ENCODE results near the gene DNAH2. TPM values are rescaled to one million over a fixed set of nuclear protein-coding genes. Genes with fewer than 3 reads are reported as not detected.

DNAH2 gene
- total and polyA plus RNA-seq, 9 of the 15 experiments (the other 6 are each of a cell fraction or from before 2014, with no cell fraction given), result 0.03 TPM; not detected in 8

DNA sequence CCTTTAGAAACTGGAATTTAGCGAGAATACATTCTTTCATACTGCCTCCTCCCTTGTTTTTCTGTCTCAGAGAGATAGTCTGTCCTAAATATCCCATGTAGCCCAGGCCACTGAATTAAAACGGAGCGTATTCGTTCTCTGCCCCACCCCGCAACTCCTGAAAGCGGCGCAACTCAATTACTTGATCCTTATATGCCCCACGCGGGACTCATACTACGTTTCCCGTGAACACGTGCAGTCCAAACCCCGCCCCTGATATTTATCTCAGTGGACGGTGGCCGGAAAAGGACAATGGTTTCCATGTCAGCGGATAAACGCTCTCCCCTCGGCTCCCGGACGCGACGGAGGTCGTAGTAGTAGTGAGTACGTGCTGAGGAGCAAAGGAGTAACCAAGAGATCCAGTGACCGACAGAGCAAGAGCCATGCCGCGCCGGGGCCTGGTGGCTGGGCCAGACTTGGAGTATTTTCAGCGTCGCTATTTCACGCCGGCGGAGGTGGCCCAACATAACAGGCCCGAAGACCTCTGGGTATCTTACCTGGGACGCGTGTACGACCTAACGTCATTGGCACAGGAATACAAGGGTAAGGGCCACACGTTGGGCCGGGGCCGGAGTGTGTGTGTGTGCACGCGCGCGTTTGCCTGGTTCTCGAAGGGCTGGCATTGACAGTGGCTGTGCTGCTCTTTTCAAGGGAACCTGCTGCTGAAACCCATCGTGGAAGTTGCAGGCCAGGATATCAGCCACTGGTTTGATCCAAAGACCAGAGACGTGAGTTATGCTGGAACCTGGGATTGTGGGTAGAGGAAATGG is 140.4 kb downstream of the DNAH2 start, which contains the start of gene CYB5D1 (continued):
- TF ChIP-seq, protein P1, sequence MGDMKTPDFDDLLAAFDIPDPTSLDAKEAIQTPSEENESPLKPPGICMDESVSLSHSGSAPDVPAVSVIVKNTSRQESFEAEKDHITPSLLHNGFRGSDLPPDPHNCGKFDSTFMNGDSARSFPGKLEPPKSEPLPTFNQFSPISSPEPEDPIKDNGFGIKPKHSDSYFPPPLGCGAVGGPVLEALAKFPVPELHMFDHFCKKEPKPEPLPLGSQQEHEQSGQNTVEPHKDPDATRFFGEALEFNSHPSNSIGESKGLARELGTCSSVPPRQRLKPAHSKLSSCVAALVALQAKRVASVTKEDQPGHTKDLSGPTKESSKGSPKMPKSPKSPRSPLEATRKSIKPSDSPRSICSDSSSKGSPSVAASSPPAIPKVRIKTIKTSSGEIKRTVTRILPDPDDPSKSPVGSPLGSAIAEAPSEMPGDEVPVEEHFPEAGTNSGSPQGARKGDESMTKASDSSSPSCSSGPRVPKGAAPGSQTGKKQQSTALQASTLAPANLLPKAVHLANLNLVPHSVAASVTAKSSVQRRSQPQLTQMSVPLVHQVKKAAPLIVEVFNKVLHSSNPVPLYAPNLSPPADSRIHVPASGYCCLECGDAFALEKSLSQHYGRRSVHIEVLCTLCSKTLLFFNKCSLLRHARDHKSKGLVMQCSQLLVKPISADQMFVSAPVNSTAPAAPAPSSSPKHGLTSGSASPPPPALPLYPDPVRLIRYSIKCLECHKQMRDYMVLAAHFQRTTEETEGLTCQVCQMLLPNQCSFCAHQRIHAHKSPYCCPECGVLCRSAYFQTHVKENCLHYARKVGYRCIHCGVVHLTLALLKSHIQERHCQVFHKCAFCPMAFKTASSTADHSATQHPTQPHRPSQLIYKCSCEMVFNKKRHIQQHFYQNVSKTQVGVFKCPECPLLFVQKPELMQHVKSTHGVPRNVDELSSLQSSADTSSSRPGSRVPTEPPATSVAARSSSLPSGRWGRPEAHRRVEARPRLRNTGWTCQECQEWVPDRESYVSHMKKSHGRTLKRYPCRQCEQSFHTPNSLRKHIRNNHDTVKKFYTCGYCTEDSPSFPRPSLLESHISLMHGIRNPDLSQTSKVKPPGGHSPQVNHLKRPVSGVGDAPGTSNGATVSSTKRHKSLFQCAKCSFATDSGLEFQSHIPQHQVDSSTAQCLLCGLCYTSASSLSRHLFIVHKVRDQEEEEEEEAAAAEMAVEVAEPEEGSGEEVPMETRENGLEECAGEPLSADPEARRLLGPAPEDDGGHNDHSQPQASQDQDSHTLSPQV (IDR thresholded peaks at IDR 0.05), result 0 out of 2 replicates have a peak, but pooled peaks have one; percentile 38

DNA sequence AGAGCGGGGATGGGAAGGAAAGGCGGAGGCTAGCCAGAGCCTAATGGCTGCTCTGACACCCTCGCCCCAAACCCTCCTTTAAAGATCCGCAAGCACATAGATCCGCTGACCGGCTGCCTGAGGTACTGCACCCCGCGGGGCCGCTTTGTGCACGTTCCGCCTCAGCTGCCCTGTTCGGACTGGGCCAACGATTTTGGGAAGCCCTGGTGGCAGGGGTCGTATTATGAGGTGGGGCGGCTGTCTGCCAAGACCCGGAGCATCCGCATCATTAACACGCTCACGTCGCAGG is 140.9 kb downstream of the DNAH2 start:
- H3K9me1 ChIP-seq (ENCODE audit: control insufficient read depth, insufficient read depth, low read length), result no peaks in the 10 kb centered on the region
- no peaks in the 10 kb centered on the region for H3K9me3 ChIP-seq (replicated peaks; ENCODE audit: control insufficient read depth, insufficient read depth, low read depth, low read length)
- H3K27ac ChIP-seq (ENCODE audit: extremely low read depth, low read depth, low read length), result peak overlapping the region; percentile 94; the same call in 2 of the 3 replicates
- H3K9ac ChIP-seq (ENCODE audit: insufficient read depth in 1 of 2, low read depth in 2 of 2, low read length in 2 of 2), result peak overlapping the region; percentile 88 to 94
- WGBS (ENCODE audit: insufficient coverage, low coverage, missing lambda C conversion rate), result 6% methylated on average over 17 of the region's 20 CpGs
- peaks cover 11 to 37% of the 10 kb centered on the region in 2 experiments; a peak in 4 of 5 replicates for H3K4me1 ChIP-seq (replicated peaks in 1 of 2; ENCODE audit: control insufficient read depth in 2 of 2, insufficient read depth in 2 of 2, low read length in 2 of 2)
- H3K79me2 ChIP-seq (ENCODE audit: control insufficient read depth, insufficient read depth, low read length), result peaks cover 12% of the 10 kb centered on the region
- in situ Hi-C loops (cut with MboI), result no loop called here
- intact Hi-C loops (cut with micrococcal nuclease), result loop anchor here (5.0 to 10.0 kb wide), 2 partner anchors 36 to 114 kb away; no protein-coding TSS in a partner anchor
- peak; percentile 55 for ATAC-seq
- no peaks in the 10 kb centered on the region for H3K27me3 ChIP-seq (ENCODE audit: control insufficient read depth in 2 of 2, insufficient read depth in 2 of 2, low read length in 2 of 2)
- ChIA-PET CTCF (ENCODE audit: low intra/inter-chr PET ratio) (interaction anchor here (1.0 kb wide), 1 partner anchor 113 kb away, joined by 4 read pairs; no protein-coding TSS in a partner anchor), POLR2A (interaction anchor here (0.5 to 2.9 kb wide), 3 partner anchors 12 to 132 kb away, joined by 3 to 17 read pairs (median 3); no protein-coding TSS in a partner anchor)
- peak; percentile 43 to 68 (median 45) for DNase-seq (ENCODE audit: extremely low read depth in 1 of 4, low spot score in 3 of 4)
- peak; percentile 58 for FAIRE-seq
- peak overlapping the region; percentile 93 for H3K4me2 ChIP-seq (ENCODE audit: insufficient read depth, low read length)
- peaks cover 16% of the 10 kb centered on the region; the same call in 2 of the 3 replicates for H3K36me3 ChIP-seq (ENCODE audit: control insufficient read depth, insufficient read depth, low read length)
- H3K4me3 ChIP-seq, result peak overlapping the region; percentile 65
- BruUV-seq (replicated peaks), result no TSS peak
- no peaks in the 10 kb centered on the region for H4K20me1 ChIP-seq (replicated peaks; ENCODE audit: control insufficient read depth, insufficient read depth, low read length)
- H2AFZ ChIP-seq (ENCODE audit: low read depth, low read length), result peak overlapping the region; percentile 99
- TF ChIP-seq CC2D1A (IDR thresholded peaks at IDR 0.05) (no peak), SIX5 (IDR thresholded peaks at IDR 0.05; ENCODE audit: borderline replicate concordance in 1 of 2, insufficient read depth in 1 of 2, low read depth in 1 of 2, low read length in 2 of 2) (no peak), ETV6 (IDR thresholded peaks at IDR 0.05; ENCODE audit: borderline replicate concordance in 1 of 2, low read depth in 2 of 2, low read length in 1 of 2) (no peak), ETV6 (CRISPR knock-in tag; IDR thresholded peaks at IDR 0.05; ENCODE audit: borderline replicate concordance) (no peak), ZNF707 (CRISPR knock-in tag; conservative IDR thresholded peaks at IDR 0.05) (no peak)
- TF ChIP-seq, protein P2, sequence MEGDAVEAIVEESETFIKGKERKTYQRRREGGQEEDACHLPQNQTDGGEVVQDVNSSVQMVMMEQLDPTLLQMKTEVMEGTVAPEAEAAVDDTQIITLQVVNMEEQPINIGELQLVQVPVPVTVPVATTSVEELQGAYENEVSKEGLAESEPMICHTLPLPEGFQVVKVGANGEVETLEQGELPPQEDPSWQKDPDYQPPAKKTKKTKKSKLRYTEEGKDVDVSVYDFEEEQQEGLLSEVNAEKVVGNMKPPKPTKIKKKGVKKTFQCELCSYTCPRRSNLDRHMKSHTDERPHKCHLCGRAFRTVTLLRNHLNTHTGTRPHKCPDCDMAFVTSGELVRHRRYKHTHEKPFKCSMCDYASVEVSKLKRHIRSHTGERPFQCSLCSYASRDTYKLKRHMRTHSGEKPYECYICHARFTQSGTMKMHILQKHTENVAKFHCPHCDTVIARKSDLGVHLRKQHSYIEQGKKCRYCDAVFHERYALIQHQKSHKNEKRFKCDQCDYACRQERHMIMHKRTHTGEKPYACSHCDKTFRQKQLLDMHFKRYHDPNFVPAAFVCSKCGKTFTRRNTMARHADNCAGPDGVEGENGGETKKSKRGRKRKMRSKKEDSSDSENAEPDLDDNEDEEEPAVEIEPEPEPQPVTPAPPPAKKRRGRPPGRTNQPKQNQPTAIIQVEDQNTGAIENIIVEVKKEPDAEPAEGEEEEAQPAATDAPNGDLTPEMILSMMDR (IDR thresholded peaks at IDR 0.05 in 2 of 3, conservative IDR thresholded peaks at IDR 0.05 in 1 of 3; ENCODE audit: insufficient read depth in 2 of 3, low read depth in 1 of 3, low read length in 3 of 3), result peak; percentile 52 to 62 (median 57); a peak in 5 of 6 replicates

Measured in K562 (cell line).